ENCODE data around the gene ACAT2. TPM values are rescaled to one million over a fixed set of nuclear protein-coding genes. Genes with fewer than 3 reads are reported as not detected.
"Not testable (repeated sequence)": the region's sequence is repeated elsewhere in the genome, so short reads cannot be mapped to it uniquely, and the experiment has no call there.

Gene ACAT2
- polyA plus RNA-seq, 2 donors: 59.7 to 73.5 TPM

- 1% methylated on average over 9 of the region's 9 CpGs for WGBS, 2 donors
- no peaks in the 10 kb centered on the region for H3K27me3 ChIP-seq (ENCODE audit: control insufficient read depth in 1 of 2, insufficient read depth in 2 of 2, low read length in 2 of 2)
- no peak overlapping the region for H3K27ac ChIP-seq (ENCODE audit: low read depth in 2 of 2, low read length in 1 of 2)
- H3K36me3 ChIP-seq (ENCODE audit: control insufficient read depth in 2 of 2, insufficient read depth in 2 of 2, low read length in 1 of 2): no peaks in the 10 kb centered on the region
- peak overlapping the region in 1 of 2 donors; percentile 99 for H3K4me3 ChIP-seq (ENCODE audit: low read depth in 1 of 2, low read length in 2 of 2)
- no peaks in the 10 kb centered on the region for H3K4me1 ChIP-seq (ENCODE audit: control insufficient read depth in 2 of 2, insufficient read depth in 2 of 2, low read length in 1 of 2)
- H3K9me3 ChIP-seq (ENCODE audit: control insufficient read depth in 2 of 2, insufficient read depth in 1 of 2, low read depth in 1 of 2, low read length in 1 of 2): no peaks in the 10 kb centered on the region
Measured at GRCh38 chr6:159728531-159728964, 33.3 kb upstream of the ACAT2 start.

GRCh38 chr6:159729598-159730331 lies 32.1 kb upstream of the ACAT2 start:
- peak overlapping the region; percentile 1 to 24 for H3K27ac ChIP-seq (ENCODE audit: low read depth in 2 of 2, low read length in 1 of 2)
- no peaks in the 10 kb centered on the region for H3K9me3 ChIP-seq (ENCODE audit: control insufficient read depth in 2 of 2, insufficient read depth in 1 of 2, low read depth in 1 of 2, low read length in 1 of 2)
- 15 to 23% methylated on average over 4 of the region's 4 CpGs for WGBS, 2 donors
- H3K4me1 ChIP-seq (ENCODE audit: control insufficient read depth in 2 of 2, insufficient read depth in 2 of 2, low read length in 1 of 2): no peaks in the 10 kb centered on the region
- H3K27me3 ChIP-seq (ENCODE audit: control insufficient read depth in 1 of 2, insufficient read depth in 2 of 2, low read length in 2 of 2): no peaks in the 10 kb centered on the region
- H3K36me3 ChIP-seq (ENCODE audit: control insufficient read depth in 2 of 2, insufficient read depth in 2 of 2, low read length in 1 of 2): no peaks in the 10 kb centered on the region
- H3K4me3 ChIP-seq (ENCODE audit: low read depth in 1 of 2, low read length in 2 of 2): peak overlapping the region in 1 of 2 donors; percentile 44

GRCh38 chr6:159730332-159730676 lies 31.5 kb upstream of the ACAT2 start:
- no peak overlapping the region for H3K4me3 ChIP-seq (ENCODE audit: low read depth in 1 of 2, low read length in 2 of 2)
- H3K27ac ChIP-seq (ENCODE audit: low read depth in 2 of 2, low read length in 1 of 2): no peak overlapping the region
- 53 to 56% methylated on average over 6 of the region's 6 CpGs for WGBS, 2 donors
- no peaks in the 10 kb centered on the region for H3K9me3 ChIP-seq (ENCODE audit: control insufficient read depth in 2 of 2, insufficient read depth in 1 of 2, low read depth in 1 of 2, low read length in 1 of 2)
- H3K36me3 ChIP-seq (ENCODE audit: control insufficient read depth in 2 of 2, insufficient read depth in 2 of 2, low read length in 1 of 2): no peaks in the 10 kb centered on the region
- no peaks in the 10 kb centered on the region for H3K4me1 ChIP-seq (ENCODE audit: control insufficient read depth in 2 of 2, insufficient read depth in 2 of 2, low read length in 1 of 2)
- no peaks in the 10 kb centered on the region for H3K27me3 ChIP-seq (ENCODE audit: control insufficient read depth in 1 of 2, insufficient read depth in 2 of 2, low read length in 2 of 2)

GRCh38 chr6:159732550-159732949 lies 29.3 kb upstream of the ACAT2 start:
- H3K4me3 ChIP-seq (ENCODE audit: low read depth in 1 of 2, low read length in 2 of 2); H3K9me3 ChIP-seq (ENCODE audit: control insufficient read depth in 2 of 2, insufficient read depth in 1 of 2, low read depth in 1 of 2, low read length in 1 of 2); H3K36me3 ChIP-seq (ENCODE audit: control insufficient read depth in 2 of 2, insufficient read depth in 2 of 2, low read length in 1 of 2); H3K4me1 ChIP-seq (ENCODE audit: control insufficient read depth in 2 of 2, insufficient read depth in 2 of 2, low read length in 1 of 2); H3K27me3 ChIP-seq (ENCODE audit: control insufficient read depth in 1 of 2, insufficient read depth in 2 of 2, low read length in 2 of 2); H3K27ac ChIP-seq (ENCODE audit: low read depth in 2 of 2, low read length in 1 of 2): not testable (repeated sequence)
- 90 to 94% methylated on average over 12 of the region's 12 CpGs for WGBS, 2 donors

GRCh38 chr6:159733395-159733794 lies 28.4 kb upstream of the ACAT2 start:
- 93 to 94% methylated on average over 12 of the region's 12 CpGs for WGBS, 2 donors
- not testable (repeated sequence) for H3K27me3 ChIP-seq (ENCODE audit: control insufficient read depth in 1 of 2, insufficient read depth in 2 of 2, low read length in 2 of 2); H3K4me1 ChIP-seq (ENCODE audit: control insufficient read depth in 2 of 2, insufficient read depth in 2 of 2, low read length in 1 of 2)

GRCh38 chr6:159736908-159737307 lies 24.9 kb upstream of the ACAT2 start:
- Histone ChIP-seq H3K4me1 (ENCODE audit: control insufficient read depth in 2 of 2, insufficient read depth in 2 of 2, low read length in 1 of 2) (peaks cover 0 to 2% of the 10 kb centered on the region in 2 donors), H3K27me3 (ENCODE audit: control insufficient read depth in 1 of 2, insufficient read depth in 2 of 2, low read length in 2 of 2) (no peaks in the 10 kb centered on the region), H3K4me3 (ENCODE audit: low read depth in 1 of 2, low read length in 2 of 2) (no peak overlapping the region), H3K27ac (ENCODE audit: low read depth in 2 of 2, low read length in 1 of 2) (no peak overlapping the region), H3K36me3 (ENCODE audit: control insufficient read depth in 2 of 2, insufficient read depth in 2 of 2, low read length in 1 of 2) (peaks cover 0 to 3% of the 10 kb centered on the region in 2 donors), H3K9me3 (ENCODE audit: control insufficient read depth in 2 of 2, insufficient read depth in 1 of 2, low read depth in 1 of 2, low read length in 1 of 2) (no peaks in the 10 kb centered on the region)
- WGBS, 2 donors: 92 to 93% methylated on average over 7 of the region's 7 CpGs

More at GRCh38 chr6:159733395-159733794, 28.4 kb upstream of the ACAT2 start:
- H3K27ac ChIP-seq (ENCODE audit: low read depth in 2 of 2, low read length in 1 of 2); H3K36me3 ChIP-seq (ENCODE audit: control insufficient read depth in 2 of 2, insufficient read depth in 2 of 2, low read length in 1 of 2); H3K4me3 ChIP-seq (ENCODE audit: low read depth in 1 of 2, low read length in 2 of 2); H3K9me3 ChIP-seq (ENCODE audit: control insufficient read depth in 2 of 2, insufficient read depth in 1 of 2, low read depth in 1 of 2, low read length in 1 of 2): not testable (repeated sequence)

- no peaks in the 10 kb centered on the region for H3K27me3 ChIP-seq (ENCODE audit: control insufficient read depth in 1 of 2, insufficient read depth in 2 of 2, low read length in 2 of 2)
- no peak overlapping the region for H3K27ac ChIP-seq (ENCODE audit: low read depth in 2 of 2, low read length in 1 of 2)
- 67 to 72% methylated on average over 3 of the region's 3 CpGs for WGBS, 2 donors
- H3K9me3 ChIP-seq (ENCODE audit: control insufficient read depth in 2 of 2, insufficient read depth in 1 of 2, low read depth in 1 of 2, low read length in 1 of 2): no peaks in the 10 kb centered on the region
- H3K4me1 ChIP-seq (ENCODE audit: control insufficient read depth in 2 of 2, insufficient read depth in 2 of 2, low read length in 1 of 2): peaks cover 0 to 2% of the 10 kb centered on the region in 2 donors
- H3K36me3 ChIP-seq (ENCODE audit: control insufficient read depth in 2 of 2, insufficient read depth in 2 of 2, low read length in 1 of 2): peaks cover 0 to 3% of the 10 kb centered on the region in 2 donors
- no peak overlapping the region for H3K4me3 ChIP-seq (ENCODE audit: low read depth in 1 of 2, low read length in 2 of 2)
Measured at GRCh38 chr6:159739341-159739740, 22.5 kb upstream of the ACAT2 start.

GRCh38 chr6:159742165-159742564 lies 19.7 kb upstream of the ACAT2 start:
- H3K9me3 ChIP-seq (ENCODE audit: control insufficient read depth in 2 of 2, insufficient read depth in 1 of 2, low read depth in 1 of 2, low read length in 1 of 2): no peaks in the 10 kb centered on the region
- H3K27me3 ChIP-seq (ENCODE audit: control insufficient read depth in 1 of 2, insufficient read depth in 2 of 2, low read length in 2 of 2): no peaks in the 10 kb centered on the region
- no peak overlapping the region for H3K4me3 ChIP-seq (ENCODE audit: low read depth in 1 of 2, low read length in 2 of 2)
- H3K27ac ChIP-seq (ENCODE audit: low read depth in 2 of 2, low read length in 1 of 2): no peak overlapping the region
- 80 to 83% methylated on average over 1 of the region's 1 CpG for WGBS, 2 donors
- no peaks in the 10 kb centered on the region for H3K4me1 ChIP-seq (ENCODE audit: control insufficient read depth in 2 of 2, insufficient read depth in 2 of 2, low read length in 1 of 2)
- H3K36me3 ChIP-seq (ENCODE audit: control insufficient read depth in 2 of 2, insufficient read depth in 2 of 2, low read length in 1 of 2): peaks cover 8 to 10% of the 10 kb centered on the region in 2 donors

GRCh38 chr6:159745081-159745480 lies 16.8 kb upstream of the ACAT2 start:
- H3K27me3 ChIP-seq (ENCODE audit: control insufficient read depth in 1 of 2, insufficient read depth in 2 of 2, low read length in 2 of 2): no peaks in the 10 kb centered on the region
- no peak overlapping the region for H3K27ac ChIP-seq (ENCODE audit: low read depth in 2 of 2, low read length in 1 of 2)
- peaks cover 8 to 10% of the 10 kb centered on the region in 2 donors for H3K36me3 ChIP-seq (ENCODE audit: control insufficient read depth in 2 of 2, insufficient read depth in 2 of 2, low read length in 1 of 2)
- H3K4me1 ChIP-seq (ENCODE audit: control insufficient read depth in 2 of 2, insufficient read depth in 2 of 2, low read length in 1 of 2): no peaks in the 10 kb centered on the region
- H3K4me3 ChIP-seq (ENCODE audit: low read depth in 1 of 2, low read length in 2 of 2): no peak overlapping the region
- no peaks in the 10 kb centered on the region for H3K9me3 ChIP-seq (ENCODE audit: control insufficient read depth in 2 of 2, insufficient read depth in 1 of 2, low read depth in 1 of 2, low read length in 1 of 2)
- 87 to 89% methylated on average over 7 of the region's 7 CpGs for WGBS, 2 donors

GRCh38 chr6:159746759-159747158 lies 15.1 kb upstream of the ACAT2 start:
- H3K4me3 ChIP-seq (ENCODE audit: low read depth in 1 of 2, low read length in 2 of 2): no peak overlapping the region
- H3K36me3 ChIP-seq (ENCODE audit: control insufficient read depth in 2 of 2, insufficient read depth in 2 of 2, low read length in 1 of 2): peaks cover 5 to 13% of the 10 kb centered on the region in 2 donors
- WGBS, 2 donors: 77 to 86% methylated on average over 1 of the region's 1 CpG
- no peaks in the 10 kb centered on the region for H3K9me3 ChIP-seq (ENCODE audit: control insufficient read depth in 2 of 2, insufficient read depth in 1 of 2, low read depth in 1 of 2, low read length in 1 of 2)
- no peaks in the 10 kb centered on the region for H3K4me1 ChIP-seq (ENCODE audit: control insufficient read depth in 2 of 2, insufficient read depth in 2 of 2, low read length in 1 of 2)
- no peaks in the 10 kb centered on the region for H3K27me3 ChIP-seq (ENCODE audit: control insufficient read depth in 1 of 2, insufficient read depth in 2 of 2, low read length in 2 of 2)
- H3K27ac ChIP-seq (ENCODE audit: low read depth in 2 of 2, low read length in 1 of 2): no peak overlapping the region

All from esophagus (tissue), 2 donors.